MM.1S (cell line): Measurements from ENCODE around the gene HSDL1.

Source experiments
- DNase-seq: peaks from one replicate; pipeline ENCODE4 v3.0.0-alpha.2; 2015
- H2AFZ ChIP-seq: fragments of 300-600 bp; sonication (generic); 2 replicates; pipeline ENCODE4 v1.6.0; 2016; ENCODE audit warnings: antibody characterized with exemption, low read length
- H3F3A ChIP-seq: fragments of 300-600 bp; sonication (generic); 2 replicates; pipeline ENCODE4 v1.6.1; 2016; ENCODE audit warnings: mild to moderate bottlenecking, antibody characterized with exemption, low read length, moderate library complexity, mixed read lengths; ENCODE audit not compliant: insufficient read depth
- H3K27ac ChIP-seq: fragments of 300-600 bp; sonication (generic); 2 replicates; pipeline ENCODE4 v1.5.1; 2016; ENCODE audit warnings: mild to moderate bottlenecking, low read length
- H3K27me3 ChIP-seq: fragments of 300-600 bp; sonication (generic); replicated peaks from 2 replicates; pipeline ENCODE4 v1.6.0; 2016; ENCODE audit warnings: low read length; ENCODE audit not compliant: insufficient read depth
- H3K36me3 ChIP-seq: fragments of 300-600 bp; sonication (generic); replicated peaks from 2 replicates; pipeline ENCODE4 v1.6.1; 2016; ENCODE audit warnings: mild to moderate bottlenecking, low read length, mixed read lengths; ENCODE audit not compliant: insufficient read depth
- H3K4me1 ChIP-seq: fragments of 300-600 bp; sonication (generic); 2 replicates; pipeline ENCODE4 v1.6.1; 2016; ENCODE audit warnings: low read length, mixed read lengths
- H3K4me2 ChIP-seq: fragments of 300-600 bp; sonication (generic); 2 replicates; pipeline ENCODE4 v1.6.0; 2016; ENCODE audit warnings: low read depth, low read length
- H3K4me3 ChIP-seq: fragments of 300-600 bp; sonication (generic); 2 replicates; pipeline ENCODE4 v1.5.1; 2016; ENCODE audit warnings: low read length, mixed read lengths
- H3K79me2 ChIP-seq: fragments of 300-600 bp; sonication (generic); 2 replicates; pipeline ENCODE4 v1.6.1; 2016; ENCODE audit warnings: mixed run types, low read length, mixed read lengths
- H3K9ac ChIP-seq: fragments of 300-600 bp; sonication (generic); 2 replicates; pipeline ENCODE4 v1.6.1; 2016; ENCODE audit warnings: low read length, mixed read lengths
- H3K9me2 ChIP-seq: fragments of 300-600 bp; sonication (generic); replicated peaks from 2 replicates; pipeline ENCODE4 v1.6.1; 2016; ENCODE audit warnings: mild to moderate bottlenecking, low read length, mixed read lengths; ENCODE audit not compliant: insufficient read depth
- H3K9me3 ChIP-seq: fragments of 300-600 bp; sonication (generic); replicated peaks from 2 replicates; pipeline ENCODE4 v1.6.1; 2016; ENCODE audit warnings: mild to moderate bottlenecking, low read length, mixed read lengths; ENCODE audit not compliant: insufficient read depth
- H4K20me1 ChIP-seq: fragments of 300-600 bp; sonication (generic); 2 replicates; pipeline ENCODE4 v1.6.1; 2016; ENCODE audit warnings: mild to moderate bottlenecking, low read length, moderate library complexity, mixed read lengths; ENCODE audit not compliant: insufficient read depth
- EZH2 ChIP-seq: fragments of 300-600 bp; sonication (generic); optimal IDR thresholded peaks from 2 replicates; pipeline ENCODE3; 2017; ENCODE audit warnings: low read depth, mild to moderate bottlenecking, antibody characterized with exemption, low read length, mixed read lengths
- EZH2phosphoT487 ChIP-seq: fragments of 300-600 bp; sonication (generic); IDR thresholded peaks from 2 replicates; pipeline ENCODE4 v1.6.1; 2018; ENCODE audit warnings: antibody characterized with exemption, low read length
- TF ChIP-seq, protein P1 (sequence below): fragments of 300-600 bp; sonication (generic); IDR thresholded peaks from 2 replicates; pipeline ENCODE4 v1.5.1; 2016; ENCODE audit warnings: antibody characterized with exemption, low read length, mixed read lengths

HSDL1 gene

DNA sequence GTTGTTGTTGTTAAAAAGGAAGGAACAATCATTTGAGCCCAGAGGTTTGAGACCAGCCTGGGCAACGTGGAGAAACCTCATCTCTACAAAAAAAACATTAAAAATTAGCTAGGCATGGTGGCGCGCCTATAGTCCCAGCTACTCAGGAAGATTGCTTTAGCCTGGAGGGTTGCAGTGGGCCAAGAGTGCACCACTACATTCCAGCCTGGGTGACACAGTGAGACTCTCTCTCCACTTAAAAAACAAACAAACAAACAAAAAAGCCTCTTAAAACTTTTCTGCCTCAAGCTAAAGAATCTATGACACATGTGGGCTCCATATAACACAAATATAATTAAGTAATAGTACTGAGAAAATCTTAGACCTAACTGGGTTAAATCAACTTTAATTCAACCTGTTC lies 40.7 kb downstream of the HSDL1 start:
- H4K20me1 ChIP-seq: no peaks in the 10 kb centered on the region
- H3K9me3 ChIP-seq: no peaks in the 10 kb centered on the region
- H3K4me1 ChIP-seq: peaks cover 14% of the 10 kb centered on the region
- no peak overlapping the region for H3K4me2 ChIP-seq
- peaks cover 83% of the 10 kb centered on the region for H3K79me2 ChIP-seq
- no peak overlapping the region for H3K4me3 ChIP-seq
- no peaks in the 10 kb centered on the region for H3K36me3 ChIP-seq
- no peak overlapping the region for H2AFZ ChIP-seq
- no peak for DNase-seq
- no peak overlapping the region for H3K27ac ChIP-seq
- H3K9ac ChIP-seq: no peak overlapping the region
- TF ChIP-seq, protein P1, sequence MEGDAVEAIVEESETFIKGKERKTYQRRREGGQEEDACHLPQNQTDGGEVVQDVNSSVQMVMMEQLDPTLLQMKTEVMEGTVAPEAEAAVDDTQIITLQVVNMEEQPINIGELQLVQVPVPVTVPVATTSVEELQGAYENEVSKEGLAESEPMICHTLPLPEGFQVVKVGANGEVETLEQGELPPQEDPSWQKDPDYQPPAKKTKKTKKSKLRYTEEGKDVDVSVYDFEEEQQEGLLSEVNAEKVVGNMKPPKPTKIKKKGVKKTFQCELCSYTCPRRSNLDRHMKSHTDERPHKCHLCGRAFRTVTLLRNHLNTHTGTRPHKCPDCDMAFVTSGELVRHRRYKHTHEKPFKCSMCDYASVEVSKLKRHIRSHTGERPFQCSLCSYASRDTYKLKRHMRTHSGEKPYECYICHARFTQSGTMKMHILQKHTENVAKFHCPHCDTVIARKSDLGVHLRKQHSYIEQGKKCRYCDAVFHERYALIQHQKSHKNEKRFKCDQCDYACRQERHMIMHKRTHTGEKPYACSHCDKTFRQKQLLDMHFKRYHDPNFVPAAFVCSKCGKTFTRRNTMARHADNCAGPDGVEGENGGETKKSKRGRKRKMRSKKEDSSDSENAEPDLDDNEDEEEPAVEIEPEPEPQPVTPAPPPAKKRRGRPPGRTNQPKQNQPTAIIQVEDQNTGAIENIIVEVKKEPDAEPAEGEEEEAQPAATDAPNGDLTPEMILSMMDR: no peak
- TF ChIP-seq EZH2 (no peak), EZH2phosphoT487 (no peak)
- H3K27me3 ChIP-seq: no peaks in the 10 kb centered on the region
- peaks cover 8% of the 10 kb centered on the region for H3F3A ChIP-seq
- no peaks in the 10 kb centered on the region for H3K9me2 ChIP-seq

- H4K20me1 ChIP-seq: no peaks in the 10 kb centered on the region
- no peak overlapping the region for H3K27ac ChIP-seq
- no peak overlapping the region for H3K9ac ChIP-seq
- no peak overlapping the region for H2AFZ ChIP-seq
- H3K4me2 ChIP-seq: no peak overlapping the region
- H3K27me3 ChIP-seq: no peaks in the 10 kb centered on the region
- H3K4me1 ChIP-seq: peaks cover 13% of the 10 kb centered on the region; the same call in 1 of the 2 replicates
- no peaks in the 10 kb centered on the region for H3K9me2 ChIP-seq
- DNase-seq: no peak
- no peaks in the 10 kb centered on the region for H3K36me3 ChIP-seq
- no peaks in the 10 kb centered on the region for H3K9me3 ChIP-seq
- H3K79me2 ChIP-seq: peaks cover 83% of the 10 kb centered on the region
- no peak for TF ChIP-seq EZH2phosphoT487
- no peak for TF ChIP-seq EZH2
- TF ChIP-seq, protein P1: no peak
- peaks cover 4% of the 10 kb centered on the region for H3F3A ChIP-seq
- no peak overlapping the region for H3K4me3 ChIP-seq
Measured at GRCh38 chr16:84103678-84104077, 41.3 kb downstream of the HSDL1 start.

- H3K36me3 ChIP-seq: no peaks in the 10 kb centered on the region
- H3K9me2 ChIP-seq: no peaks in the 10 kb centered on the region
- H3K4me1 ChIP-seq: 0 out of 2 replicates have a peak, but pooled peaks cover 9% of the 10 kb centered on the region
- H2AFZ ChIP-seq: no peak overlapping the region
- peaks cover 4% of the 10 kb centered on the region for H3F3A ChIP-seq
- TF ChIP-seq, protein P1: no peak
- TF ChIP-seq EZH2 (no peak), EZH2phosphoT487 (no peak)
- no peaks in the 10 kb centered on the region for H4K20me1 ChIP-seq
- H3K9ac ChIP-seq: peak overlapping the region; percentile 23; the same call in 1 of the 2 replicates
- no peaks in the 10 kb centered on the region for H3K9me3 ChIP-seq
- no peak overlapping the region for H3K4me3 ChIP-seq
- peak overlapping the region; percentile 96 for H3K27ac ChIP-seq
- H3K79me2 ChIP-seq: peaks cover 74% of the 10 kb centered on the region
- H3K4me2 ChIP-seq: no peak overlapping the region
- no peaks in the 10 kb centered on the region for H3K27me3 ChIP-seq
- no peak for DNase-seq
Measured at GRCh38 chr16:84098939-84099338, 46.0 kb downstream of the HSDL1 start.
